ENCODE measurements around the gene SUPT6H.
"Not testable (repeated sequence)": the region's sequence is repeated elsewhere in the genome, so short reads cannot be mapped to it uniquely, and the experiment has no call there.

GRCh38 chr17:28659497-28659881 is 2.5 kb upstream of the SUPT6H start:
- not testable (repeated sequence) for TF ChIP-seq CTCF (IDR thresholded peaks at IDR 0.05; ENCODE audit: low read length); EZH2 (IDR thresholded peaks at IDR 0.05; ENCODE audit: borderline replicate concordance, low read length)

All from OCI-LY1 (cell line).